WERI-Rb-1 (cell line): ENCODE results near the gene MLIP.

Experiments used
- DNase-seq: peaks from one replicate; pipeline ENCODE4 v3.0.0-alpha.2; 2020
- H3K27ac ChIP-seq: fragments of 250-450 bp; sonication (Bioruptor Pico); 2 replicates; pipeline ENCODE4 v1.5.1; 2020; ENCODE audit warnings: mild to moderate bottlenecking, moderate library complexity
- H3K27me3 ChIP-seq: fragments of 250-450 bp; sonication (Bioruptor Pico); 2 replicates; pipeline ENCODE4 v1.5.1; 2021; ENCODE audit warnings: mild to moderate bottlenecking, low read depth, moderate library complexity; ENCODE audit not compliant: insufficient read depth, severe bottlenecking
- H3K36me3 ChIP-seq: fragments of 250-450 bp; sonication (Bioruptor Pico); 2 replicates; pipeline ENCODE4 v1.5.1; 2020; ENCODE audit warnings: mild to moderate bottlenecking, moderate library complexity
- H3K4me3 ChIP-seq: 2 replicates; pipeline ENCODE4 v1.5.1; 2011; ENCODE audit warnings: low read depth, mild to moderate bottlenecking, control low read depth, low read length
- H3K9me3 ChIP-seq: fragments of 250-450 bp; sonication (Bioruptor Pico); 2 replicates; pipeline ENCODE4 v1.5.1; 2021; ENCODE audit warnings: mild to moderate bottlenecking, moderate library complexity; ENCODE audit not compliant: severe bottlenecking
- CTCF ChIP-seq: IDR thresholded peaks from 2 replicates; pipeline ENCODE4 v1.5.1; 2011; ENCODE audit warnings: low read depth, mild to moderate bottlenecking, control low read depth, inconsistent platforms, low read length

MLIP gene

GRCh38 chr6:54083287-54083686 is 28.0 kb upstream of the MLIP start:
- Histone ChIP-seq H3K36me3 (no peaks in the 10 kb centered on the region), H3K9me3 (no peaks in the 10 kb centered on the region), H3K27ac (no peak overlapping the region), H3K27me3 (peaks cover 47% of the 10 kb centered on the region), H3K4me3 (no peak overlapping the region)
- TF ChIP-seq CTCF: no peak
- DNase-seq: no peak

- peaks cover 48% of the 10 kb centered on the region for H3K27me3 ChIP-seq
- no peak for DNase-seq
- no peaks in the 10 kb centered on the region for H3K9me3 ChIP-seq
- H3K4me3 ChIP-seq: no peak overlapping the region
- no peak overlapping the region for H3K27ac ChIP-seq
- no peaks in the 10 kb centered on the region for H3K36me3 ChIP-seq
- no peak for TF ChIP-seq CTCF
Measured at GRCh38 chr6:54084231-54084630, 27.0 kb upstream of the MLIP start.

- H3K27me3 ChIP-seq: peaks cover 41% of the 10 kb centered on the region
- no peak for TF ChIP-seq CTCF
- H3K36me3 ChIP-seq: no peaks in the 10 kb centered on the region
- no peak for DNase-seq
- no peaks in the 10 kb centered on the region for H3K9me3 ChIP-seq
- H3K27ac ChIP-seq: no peak overlapping the region
- no peak overlapping the region for H3K4me3 ChIP-seq
Measured at GRCh38 chr6:54085047-54085446, 26.2 kb upstream of the MLIP start.

GRCh38 chr6:54085541-54085940 is 25.7 kb upstream of the MLIP start:
- no peak for DNase-seq

GRCh38 chr6:54086439-54086838 is 24.8 kb upstream of the MLIP start:
- Histone ChIP-seq H3K9me3 (no peaks in the 10 kb centered on the region), H3K36me3 (no peaks in the 10 kb centered on the region), H3K27ac (no peak overlapping the region), H3K4me3 (no peak overlapping the region), H3K27me3 (peaks cover 44% of the 10 kb centered on the region)
- no peak for DNase-seq
- TF ChIP-seq CTCF: no peak

More at GRCh38 chr6:54085541-54085940, 25.7 kb upstream of the MLIP start:
- no peak overlapping the region for H3K27ac ChIP-seq
- no peaks in the 10 kb centered on the region for H3K36me3 ChIP-seq
- H3K4me3 ChIP-seq: no peak overlapping the region
- no peaks in the 10 kb centered on the region for H3K9me3 ChIP-seq
- no peak for TF ChIP-seq CTCF
- peaks cover 43% of the 10 kb centered on the region for H3K27me3 ChIP-seq

GRCh38 chr6:54087721-54088120 is 23.5 kb upstream of the MLIP start:
- no peaks in the 10 kb centered on the region for H3K9me3 ChIP-seq
- no peak for TF ChIP-seq CTCF
- H3K27ac ChIP-seq: no peak overlapping the region
- peaks cover 54% of the 10 kb centered on the region for H3K27me3 ChIP-seq
- DNase-seq: no peak
- no peaks in the 10 kb centered on the region for H3K36me3 ChIP-seq
- H3K4me3 ChIP-seq: no peak overlapping the region
